Measurements from ENCODE around the gene EFNB3.

EFNB3 gene

GRCh38 chr17:7686222-7687071 lies 18.6 kb upstream of the EFNB3 start:
- Histone ChIP-seq H3K27ac (ENCODE audit: extremely low read depth, low read depth, low read length) (peak overlapping the region; percentile 96), H3K4me3 (ENCODE audit: low read depth, low read length) (peak overlapping the region; percentile 93), H3K9me3 (ENCODE audit: control insufficient read depth, insufficient read depth, low read depth, low read length) (no peaks in the 10 kb centered on the region), H3K36me3 (ENCODE audit: control insufficient read depth in 2 of 2, insufficient read depth in 1 of 2, low read length in 2 of 2) (peaks cover 15 to 18% of the 10 kb centered on the region in 2 experiments; a peak in 2 of 3 replicates), H3K4me1 (ENCODE audit: control insufficient read depth, insufficient read depth, low read length) (peaks cover 13% of the 10 kb centered on the region)
- ChIA-PET POLR2A (interaction anchor here (0.6 to 6.2 kb wide), 48 partner anchors 9 to 640 kb away, joined by 3 to 215 read pairs (median 9); partner anchors contain the start of genes ATP1B2, CD68, DNAH2 and EFNB3), CTCF (interaction anchor here (0.6 to 9.3 kb wide), 35 partner anchors 9 to 746 kb away, joined by 3 to 207 read pairs (median 7); partner anchors contain the start of genes ATP1B2, CD68, DNAH2 and EFNB3)
- TF ChIP-seq ZFP69B (tag by site-specific recombination; IDR thresholded peaks at IDR 0.05) (0 out of 2 replicates have a peak, but pooled peaks have one; percentile 5), ZNF341 (tag by site-specific recombination; IDR thresholded peaks at IDR 0.05; ENCODE audit: low read depth) (peak; percentile 31; the same call in 1 of the 2 replicates), ZNF791 (tag by site-specific recombination; IDR thresholded peaks at IDR 0.05) (no peak), ZNF707 (tag by site-specific recombination; IDR thresholded peaks at IDR 0.05) (no peak), OSR2 (tag by site-specific recombination; IDR thresholded peaks at IDR 0.05) (no peak), KLF10 (tag by site-specific recombination; IDR thresholded peaks at IDR 0.05) (0 out of 2 replicates have a peak, but pooled peaks have one; percentile 5), ZNF561 (tag by site-specific recombination; IDR thresholded peaks at IDR 0.05; ENCODE audit: borderline replicate concordance) (0 out of 2 replicates have a peak, but pooled peaks have one; percentile 3), ZNF549 (tag by site-specific recombination; IDR thresholded peaks at IDR 0.05) (no peak), ZNF501 (tag by site-specific recombination; IDR thresholded peaks at IDR 0.05) (peak; percentile 8; the same call in 1 of the 2 replicates), ZIC2 (tag by site-specific recombination; IDR thresholded peaks at IDR 0.05) (no peak), ZNF623 (tag by site-specific recombination; IDR thresholded peaks at IDR 0.05) (peak; percentile 4; the same call in 1 of the 2 replicates), ZBTB26 (tag by site-specific recombination; optimal IDR thresholded peaks at IDR 0.05) (peak; percentile 7), ZNF311 (tag by site-specific recombination; IDR thresholded peaks at IDR 0.05; ENCODE audit: borderline replicate concordance) (no peak), SCRT2 (tag by site-specific recombination; IDR thresholded peaks at IDR 0.05) (peak; percentile 78), SP2 (tag by site-specific recombination; IDR thresholded peaks at IDR 0.05) (peak; percentile 56; the same call in 1 of the 2 replicates), ZNF174 (tag by site-specific recombination; IDR thresholded peaks at IDR 0.05) (no peak), ZNF2 (tag by site-specific recombination; IDR thresholded peaks at IDR 0.05) (peak; percentile 95), TCF7L2 (IDR thresholded peaks at IDR 0.05; ENCODE audit: borderline replicate concordance, low read depth, low read length) (peak; percentile 88), KLF17 (tag by site-specific recombination; IDR thresholded peaks at IDR 0.05) (0 out of 2 replicates have a peak, but pooled peaks have one; percentile 22), ZNF580 (tag by site-specific recombination; IDR thresholded peaks at IDR 0.05) (peak; percentile 91), HIC1 (tag by site-specific recombination; IDR thresholded peaks at IDR 0.05) (no peak), ZFP41 (tag by site-specific recombination; IDR thresholded peaks at IDR 0.05; ENCODE audit: borderline replicate concordance) (no peak), ZBTB8A (tag by site-specific recombination; IDR thresholded peaks at IDR 0.05) (peak; percentile 46)
- TF ChIP-seq, protein P1, sequence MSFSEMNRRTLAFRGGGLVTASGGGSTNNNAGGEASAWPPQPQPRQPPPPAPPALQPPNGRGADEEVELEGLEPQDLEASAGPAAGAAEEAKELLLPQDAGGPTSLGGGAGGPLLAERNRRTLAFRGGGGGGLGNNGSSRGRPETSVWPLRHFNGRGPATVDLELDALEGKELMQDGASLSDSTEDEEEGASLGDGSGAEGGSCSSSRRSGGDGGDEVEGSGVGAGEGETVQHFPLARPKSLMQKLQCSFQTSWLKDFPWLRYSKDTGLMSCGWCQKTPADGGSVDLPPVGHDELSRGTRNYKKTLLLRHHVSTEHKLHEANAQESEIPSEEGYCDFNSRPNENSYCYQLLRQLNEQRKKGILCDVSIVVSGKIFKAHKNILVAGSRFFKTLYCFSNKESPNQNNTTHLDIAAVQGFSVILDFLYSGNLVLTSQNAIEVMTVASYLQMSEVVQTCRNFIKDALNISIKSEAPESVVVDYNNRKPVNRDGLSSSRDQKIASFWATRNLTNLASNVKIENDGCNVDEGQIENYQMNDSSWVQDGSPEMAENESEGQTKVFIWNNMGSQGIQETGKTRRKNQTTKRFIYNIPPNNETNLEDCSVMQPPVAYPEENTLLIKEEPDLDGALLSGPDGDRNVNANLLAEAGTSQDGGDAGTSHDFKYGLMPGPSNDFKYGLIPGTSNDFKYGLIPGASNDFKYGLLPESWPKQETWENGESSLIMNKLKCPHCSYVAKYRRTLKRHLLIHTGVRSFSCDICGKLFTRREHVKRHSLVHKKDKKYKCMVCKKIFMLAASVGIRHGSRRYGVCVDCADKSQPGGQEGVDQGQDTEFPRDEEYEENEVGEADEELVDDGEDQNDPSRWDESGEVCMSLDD (tag by site-specific recombination; IDR thresholded peaks at IDR 0.05): peak; percentile 84
- TF ChIP-seq, protein P2, sequence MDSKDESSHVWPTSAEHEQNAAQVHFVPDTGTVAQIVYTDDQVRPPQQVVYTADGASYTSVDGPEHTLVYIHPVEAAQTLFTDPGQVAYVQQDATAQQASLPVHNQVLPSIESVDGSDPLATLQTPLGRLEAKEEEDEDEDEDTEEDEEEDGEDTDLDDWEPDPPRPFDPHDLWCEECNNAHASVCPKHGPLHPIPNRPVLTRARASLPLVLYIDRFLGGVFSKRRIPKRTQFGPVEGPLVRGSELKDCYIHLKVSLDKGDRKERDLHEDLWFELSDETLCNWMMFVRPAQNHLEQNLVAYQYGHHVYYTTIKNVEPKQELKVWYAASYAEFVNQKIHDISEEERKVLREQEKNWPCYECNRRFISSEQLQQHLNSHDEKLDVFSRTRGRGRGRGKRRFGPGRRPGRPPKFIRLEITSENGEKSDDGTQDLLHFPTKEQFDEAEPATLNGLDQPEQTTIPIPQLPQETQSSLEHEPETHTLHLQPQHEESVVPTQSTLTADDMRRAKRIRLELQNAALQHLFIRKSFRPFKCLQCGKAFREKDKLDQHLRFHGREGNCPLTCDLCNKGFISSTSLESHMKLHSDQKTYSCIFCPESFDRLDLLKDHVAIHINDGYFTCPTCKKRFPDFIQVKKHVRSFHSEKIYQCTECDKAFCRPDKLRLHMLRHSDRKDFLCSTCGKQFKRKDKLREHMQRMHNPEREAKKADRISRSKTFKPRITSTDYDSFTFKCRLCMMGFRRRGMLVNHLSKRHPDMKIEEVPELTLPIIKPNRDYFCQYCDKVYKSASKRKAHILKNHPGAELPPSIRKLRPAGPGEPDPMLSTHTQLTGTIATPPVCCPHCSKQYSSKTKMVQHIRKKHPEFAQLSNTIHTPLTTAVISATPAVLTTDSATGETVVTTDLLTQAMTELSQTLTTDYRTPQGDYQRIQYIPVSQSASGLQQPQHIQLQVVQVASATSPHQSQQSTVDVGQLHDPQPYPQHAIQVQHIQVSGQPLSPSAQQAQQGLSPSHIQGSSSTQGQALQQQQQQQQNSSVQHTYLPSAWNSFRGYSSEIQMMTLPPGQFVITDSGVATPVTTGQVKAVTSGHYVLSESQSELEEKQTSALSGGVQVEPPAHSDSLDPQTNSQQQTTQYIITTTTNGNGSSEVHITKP (tag by site-specific recombination; IDR thresholded peaks at IDR 0.05): peak; percentile 100

All from HEK293 (cell line).